GM20431 (cell line): Measurements from ENCODE around the gene CEBPZ.
"Not testable (repeated sequence)": the region's sequence is repeated elsewhere in the genome, so short reads cannot be mapped to it uniquely, and the experiment has no call there.

ENCODE experiments used
- in situ Hi-C: fragments of 300-500 bp; cut with MseI, MboI; formaldehyde crosslinking; loops from one replicate; pipeline ENCODE4 v1.15.0; 2020; ENCODE audit warnings: low sequenced_read_pairs; ENCODE audit not compliant: unreplicated experiment

Gene CEBPZ

DNA sequence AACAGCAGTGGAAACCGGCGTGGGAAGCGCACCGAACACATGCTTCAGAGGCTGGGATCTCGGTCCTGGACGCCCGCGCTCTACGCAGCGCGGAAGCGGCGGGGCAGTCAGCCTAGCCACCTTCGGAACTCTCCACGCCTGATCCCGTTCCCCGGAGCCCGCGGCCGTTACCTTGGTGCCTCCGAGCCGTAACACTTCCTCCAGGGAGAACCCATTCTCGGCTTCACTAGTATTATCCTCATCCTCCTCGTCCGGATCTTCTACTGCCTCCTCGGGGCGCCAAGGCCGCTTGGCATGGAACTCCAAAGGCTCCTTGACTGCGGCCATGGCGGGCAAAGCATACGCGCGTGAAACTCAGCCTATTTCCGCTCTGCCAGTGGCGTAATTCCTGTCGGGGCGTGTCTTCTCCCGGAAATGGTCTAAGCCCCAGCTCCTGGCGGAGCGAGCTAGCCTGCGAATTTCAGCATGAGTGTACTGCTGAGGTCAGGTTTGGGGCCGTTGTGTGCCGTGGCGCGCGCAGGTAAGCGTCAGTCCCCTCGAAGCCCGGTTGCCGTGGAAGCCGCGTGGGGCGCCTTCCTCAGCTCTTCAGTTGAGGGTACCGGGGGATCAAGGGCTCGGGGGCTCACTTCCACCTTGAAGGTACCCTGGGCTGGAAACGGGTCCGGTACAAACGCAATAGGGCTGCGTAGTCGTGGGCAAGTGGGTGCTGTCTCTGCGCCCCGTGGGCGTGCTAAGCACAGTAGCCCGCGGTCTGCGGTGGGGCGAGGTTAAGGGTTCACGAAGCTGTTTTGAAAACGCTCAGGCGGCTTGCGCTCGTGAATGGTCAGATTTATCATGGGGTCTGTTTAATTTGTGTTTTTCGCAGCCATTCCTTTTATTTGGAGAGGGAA, at the start of gene CEBPZ, which contains the start of gene NDUFAF7:
TSS of gene CEBPZ (minus strand) at position 356 of the 890 bp plus-strand sequence. CDS start at position 327, 29 bp downstream.
TSS of gene NDUFAF7 (plus strand) at position 418 of the 890 bp plus-strand sequence. CDS start at position 466, 48 bp downstream.
- in situ Hi-C loops: no loop called here

DNA sequence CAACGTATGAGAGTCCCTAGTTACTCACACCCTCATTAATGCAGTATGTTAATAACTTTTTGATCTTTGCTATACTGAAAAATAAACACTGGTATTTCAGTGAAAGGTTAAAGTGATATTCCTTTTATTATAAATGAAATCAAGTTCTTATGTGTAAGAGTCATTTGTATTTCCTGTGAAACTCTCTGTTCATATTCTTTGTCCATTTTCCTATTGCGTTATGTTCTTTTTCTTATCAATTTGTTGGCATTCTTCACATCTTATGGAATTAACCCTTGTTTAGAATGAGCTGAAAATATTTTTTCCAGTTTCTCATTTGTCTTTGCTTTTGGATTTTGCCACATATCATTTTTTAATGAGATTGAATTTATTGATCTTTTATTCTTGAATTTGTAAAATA, 44.9 kb upstream of the CEBPZ start:
- in situ Hi-C loops: no loop called here

DNA sequence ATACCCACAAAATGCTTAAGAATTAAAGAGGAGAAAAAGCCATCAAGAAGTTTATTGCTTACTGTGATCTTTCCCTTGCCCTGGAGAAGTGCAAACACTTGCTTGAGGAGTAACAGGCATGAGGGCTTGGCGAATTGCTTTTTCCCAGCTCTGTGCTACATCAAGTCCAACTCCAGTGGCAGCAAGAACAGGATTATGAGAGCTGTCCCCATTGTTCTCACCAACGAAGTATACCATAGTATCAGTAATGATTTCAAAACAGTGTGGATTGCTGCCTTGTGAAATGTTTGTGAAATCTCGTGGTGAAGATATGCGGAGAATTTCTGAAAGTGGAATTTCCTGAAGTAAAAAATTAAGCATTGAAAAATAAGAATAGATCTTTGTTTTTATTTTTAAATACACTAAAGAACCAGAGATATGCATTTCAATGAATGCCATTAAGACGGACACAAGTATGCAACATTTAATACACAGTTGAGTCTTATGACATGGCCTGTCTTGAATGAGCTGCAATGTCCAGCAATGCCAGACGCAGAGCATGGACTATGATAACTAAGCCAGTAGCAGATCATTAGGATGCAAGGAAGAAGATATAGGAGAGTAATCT, 43.1 kb upstream of the CEBPZ start:
- in situ Hi-C loops: no loop called here

DNA sequence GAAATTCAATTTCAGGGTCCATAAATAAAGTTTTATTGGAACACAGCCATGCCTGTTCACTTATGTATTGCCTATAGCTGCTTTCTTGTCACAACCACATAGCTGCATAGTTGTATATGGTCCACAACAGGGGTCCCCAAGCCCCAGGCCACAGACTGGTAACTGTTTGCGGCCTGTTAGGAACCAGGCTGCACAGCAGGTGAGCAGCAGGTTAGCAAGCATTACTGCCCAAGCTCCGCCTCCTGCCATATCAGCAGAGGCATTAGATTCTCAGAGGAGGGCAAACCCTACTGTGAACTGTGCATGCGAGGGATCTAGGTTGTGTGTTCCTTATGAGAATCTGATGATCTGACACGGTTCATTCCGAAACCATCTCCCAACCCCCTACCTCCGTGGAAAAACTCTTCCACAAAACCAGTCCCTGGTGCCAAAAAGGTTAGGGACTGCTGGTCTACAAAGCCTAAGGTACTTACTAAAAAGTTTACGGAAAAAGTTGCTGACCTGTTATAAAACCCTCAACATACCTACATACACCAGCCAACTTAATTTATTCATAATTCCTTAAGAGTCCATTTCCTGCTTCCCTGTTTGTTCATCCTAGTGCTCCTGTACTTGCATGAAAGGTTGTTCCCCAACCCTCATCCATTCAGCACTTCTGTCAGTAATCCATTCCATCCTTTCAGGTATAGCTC, 40.1 kb upstream of the CEBPZ start:
- in situ Hi-C loops: no loop called here

DNA sequence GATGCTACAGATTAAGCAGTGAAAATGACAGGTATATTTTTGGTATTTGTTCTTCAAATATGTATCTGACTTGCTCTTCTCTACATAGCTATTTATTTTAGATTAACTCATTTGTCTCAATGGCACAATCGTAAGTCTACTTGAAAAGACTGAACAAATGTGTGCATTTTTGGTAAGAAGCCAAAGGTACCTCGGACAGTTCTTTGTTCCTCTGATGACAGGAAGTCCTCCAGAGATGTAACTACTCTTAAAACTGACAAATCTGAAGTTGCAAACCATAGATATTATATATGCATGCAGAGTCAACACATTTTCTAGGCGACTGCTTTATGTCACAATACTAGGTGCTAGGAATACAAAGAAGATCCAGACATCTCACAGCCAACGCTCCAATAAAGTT, 36.7 kb upstream of the CEBPZ start:
- in situ Hi-C loops: no loop called here

GRCh38 chr2:37267685-37268084, 36.3 kb upstream of the CEBPZ start:
- in situ Hi-C loops: no loop called here

GRCh38 chr2:37263839-37264238, 32.4 kb upstream of the CEBPZ start:
- in situ Hi-C loops: no loop called here

DNA sequence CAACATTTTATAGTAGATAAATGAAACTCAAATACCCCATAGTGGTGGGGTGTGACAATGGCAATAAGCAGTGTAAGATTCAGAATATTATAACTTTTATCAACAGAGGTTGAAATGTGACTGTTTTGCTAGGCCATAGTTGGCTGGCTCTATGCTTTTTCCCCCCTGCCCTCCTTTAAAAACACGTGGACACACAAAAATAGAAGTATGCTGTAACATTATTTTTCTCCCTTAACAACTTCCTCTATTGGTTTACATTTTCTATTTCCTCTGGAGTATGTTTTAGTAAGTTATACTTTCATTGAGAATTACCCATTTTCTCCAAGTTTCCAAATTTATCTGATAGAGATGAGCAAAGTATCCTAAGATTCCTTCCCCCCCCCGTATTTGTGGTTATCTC, 31.1 kb upstream of the CEBPZ start:
- in situ Hi-C loops: no loop called here

DNA sequence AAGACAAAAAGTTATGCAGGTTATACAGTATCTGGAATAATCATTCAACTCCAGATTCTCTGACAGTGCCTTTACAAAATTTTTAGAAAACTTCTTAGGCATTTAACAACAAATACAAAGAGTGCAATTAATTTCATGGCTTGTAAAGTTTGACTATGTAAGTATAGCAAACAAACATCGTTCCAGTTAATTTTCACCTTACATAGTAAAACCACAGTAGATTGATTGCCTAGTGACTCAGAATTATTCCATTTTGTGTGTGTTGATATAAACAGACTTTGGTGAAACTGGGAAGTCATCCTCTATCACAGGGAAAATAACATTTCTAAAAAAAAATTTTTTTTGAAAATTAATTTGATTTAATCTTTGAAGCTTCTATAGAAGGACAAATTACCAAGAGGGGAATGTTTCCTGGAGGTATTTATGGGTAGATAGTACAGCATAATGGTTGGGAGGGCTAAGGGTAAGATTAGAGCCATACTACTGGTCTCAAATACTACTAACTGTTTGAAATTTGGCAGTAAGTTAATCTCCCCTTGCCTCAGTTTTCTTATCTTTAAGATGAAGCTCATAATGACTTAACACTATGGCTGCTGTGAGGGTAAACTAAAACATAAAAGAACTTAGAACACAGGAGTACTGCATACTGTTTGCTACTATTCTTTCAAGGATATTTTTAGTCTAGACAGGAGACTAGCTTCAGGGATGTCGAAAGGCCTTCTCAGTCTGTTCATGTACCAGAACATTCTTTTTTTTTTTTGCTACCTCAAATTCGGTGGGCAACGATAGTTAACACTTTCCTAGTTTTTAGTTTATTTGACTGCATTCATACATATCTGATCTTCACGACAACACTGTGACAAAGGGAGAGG, 19.7 kb upstream of the CEBPZ start:
- in situ Hi-C loops: no loop called here

GRCh38 chr2:37246205-37246604, 14.8 kb upstream of the CEBPZ start:
- in situ Hi-C loops: no loop called here

- in situ Hi-C loops: no loop called here
Measured at GRCh38 chr2:37244755-37245154, 13.4 kb upstream of the CEBPZ start.

- in situ Hi-C loops: no loop called here
Measured at GRCh38 chr2:37244017-37244416, 12.6 kb upstream of the CEBPZ start.

GRCh38 chr2:37243435-37243834, 12.0 kb upstream of the CEBPZ start:
- in situ Hi-C loops: no loop called here

- in situ Hi-C loops: no loop called here
Measured at GRCh38 chr2:37232131-37232933, 936 bp upstream of the CEBPZ start.

DNA sequence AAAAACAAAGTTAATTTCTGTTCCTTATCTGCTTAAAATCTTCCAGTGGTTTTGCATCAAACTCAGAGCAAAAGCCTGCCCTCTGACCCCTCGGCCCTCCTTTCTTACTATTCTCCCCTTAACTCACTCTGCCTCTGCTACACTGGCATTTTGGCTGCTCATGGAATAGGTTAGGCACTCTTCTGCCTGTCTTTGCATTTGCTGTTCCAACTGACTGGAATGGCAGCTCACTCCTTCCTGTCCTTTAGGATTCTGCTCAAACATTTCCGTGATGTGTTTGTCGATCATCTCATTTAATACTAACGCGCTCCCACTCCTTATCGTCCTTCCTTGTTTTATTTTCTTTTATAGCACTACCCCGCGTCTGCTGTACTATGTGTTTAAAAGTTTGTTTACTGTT, 815 bp downstream of the CEBPZ start:
- in situ Hi-C loops: no loop called here

DNA sequence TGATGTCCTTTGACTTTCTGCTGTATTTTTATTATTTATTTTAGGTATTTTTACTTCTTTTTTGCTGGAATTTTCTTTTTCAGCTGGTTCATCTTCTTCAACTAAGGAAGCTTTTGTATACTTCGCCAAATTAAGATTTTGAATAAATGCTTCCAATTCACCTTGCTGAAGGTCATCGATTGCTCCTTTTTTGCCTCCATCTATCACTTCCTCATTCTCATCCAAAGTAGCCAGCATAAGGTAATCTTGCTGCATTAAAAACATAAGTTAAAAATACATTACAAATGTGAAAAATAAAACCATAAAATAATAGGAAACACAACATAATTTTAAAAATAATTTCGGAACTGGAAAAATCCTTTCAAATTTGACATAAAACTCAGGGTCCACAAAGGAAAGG, 2.6 kb downstream of the CEBPZ start:
- in situ Hi-C loops: no loop called here

- in situ Hi-C loops: no loop called here
Measured at GRCh38 chr2:37226863-37227262, 4.5 kb downstream of the CEBPZ start.

- in situ Hi-C loops: not testable (repeated sequence)
Measured at GRCh38 chr2:37225129-37225528, 6.3 kb downstream of the CEBPZ start.

DNA sequence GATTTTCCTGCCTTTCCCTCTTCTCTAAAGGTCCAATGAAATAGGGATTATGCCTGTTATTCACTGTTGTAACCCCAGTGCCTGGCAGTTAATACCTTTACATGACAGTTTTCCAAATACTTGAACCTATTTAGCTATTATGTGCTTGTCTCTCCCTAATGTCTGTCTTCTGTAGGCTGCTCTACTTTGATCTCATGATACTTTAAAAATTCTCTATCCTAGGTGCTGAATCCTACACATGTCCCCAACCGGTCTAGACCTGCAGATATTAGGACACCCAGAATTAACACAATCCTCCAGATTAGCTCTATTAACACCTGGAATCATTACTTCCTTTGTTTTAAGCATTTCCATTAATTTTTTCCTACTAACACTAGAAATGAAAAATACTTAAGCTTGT, 7.3 kb downstream of the CEBPZ start:
- in situ Hi-C loops: no loop called here
